ENCODE data around the gene PPIL1.
"Not testable (repeated sequence)": the region's sequence is repeated elsewhere in the genome, so short reads cannot be mapped to it uniquely, and the experiment has no call there.

Gene PPIL1

GRCh38 chr6:36817847-36818246 lies 56.8 kb downstream of the PPIL1 start:
- Mint-ChIP-seq H3K4me1 (peaks cover 15% of the 10 kb centered on the region), H3K4me3 (no peak overlapping the region), H3K27me3 (peaks cover 49% of the 10 kb centered on the region), H3K9me3 (no peaks in the 10 kb centered on the region), H3K27ac (no peak overlapping the region), H3K36me3 (no peaks in the 10 kb centered on the region)
- CTCF ChIA-PET, result no interaction called here
- DNase-seq, result no peak

GRCh38 chr6:36817176-36817817 lies 57.3 kb downstream of the PPIL1 start:
- CTCF ChIA-PET, result no interaction called here
- peaks cover 48% of the 10 kb centered on the region for H3K27me3 Mint-ChIP-seq
- H3K4me1 Mint-ChIP-seq, result peaks cover 15% of the 10 kb centered on the region
- H3K4me3 Mint-ChIP-seq, result no peak overlapping the region
- no peaks in the 10 kb centered on the region for H3K36me3 Mint-ChIP-seq
- no peaks in the 10 kb centered on the region for H3K9me3 Mint-ChIP-seq
- no peak for DNase-seq
- H3K27ac Mint-ChIP-seq, result no peak overlapping the region

- CTCF ChIA-PET, result interaction anchor here (1.3 kb wide), 1 partner anchor 34 kb away, joined by 3 read pairs; no protein-coding TSS in a partner anchor
- Mint-ChIP-seq H3K27ac (no peak overlapping the region), H3K36me3 (no peaks in the 10 kb centered on the region), H3K4me1 (peaks cover 5% of the 10 kb centered on the region), H3K9me3 (no peaks in the 10 kb centered on the region), H3K4me3 (no peak overlapping the region), H3K27me3 (peaks cover 40% of the 10 kb centered on the region)
- DNase-seq, result no peak
Observed at GRCh38 chr6:36815962-36816735, 58.5 kb downstream of the PPIL1 start.

- H3K4me3 Mint-ChIP-seq, result no peak overlapping the region
- CTCF ChIA-PET, result no interaction called here
- H3K36me3 Mint-ChIP-seq, result no peaks in the 10 kb centered on the region
- H3K27me3 Mint-ChIP-seq, result peaks cover 47% of the 10 kb centered on the region
- no peaks in the 10 kb centered on the region for H3K4me1 Mint-ChIP-seq
- DNase-seq, result no peak
- no peaks in the 10 kb centered on the region for H3K9me3 Mint-ChIP-seq
- H3K27ac Mint-ChIP-seq, result no peak overlapping the region
Observed at GRCh38 chr6:36814249-36814648, 60.4 kb downstream of the PPIL1 start.

- CTCF ChIA-PET, result interaction anchor here (1.4 kb wide), 1 partner anchor 13 kb away, joined by 3 read pairs; no protein-coding TSS in a partner anchor
- H3K9me3 Mint-ChIP-seq, result no peaks in the 10 kb centered on the region
- no peaks in the 10 kb centered on the region for H3K4me1 Mint-ChIP-seq
- H3K27ac Mint-ChIP-seq, result no peak overlapping the region
- H3K4me3 Mint-ChIP-seq, result no peak overlapping the region
- no peak for DNase-seq
- no peaks in the 10 kb centered on the region for H3K36me3 Mint-ChIP-seq
- H3K27me3 Mint-ChIP-seq, result peaks cover 51% of the 10 kb centered on the region
Observed at GRCh38 chr6:36813526-36813925, 61.1 kb downstream of the PPIL1 start.

GRCh38 chr6:36813047-36813446 lies 61.6 kb downstream of the PPIL1 start:
- not testable (repeated sequence) for H3K36me3 Mint-ChIP-seq, H3K9me3 Mint-ChIP-seq, H3K4me3 Mint-ChIP-seq, DNase-seq, H3K27ac Mint-ChIP-seq, H3K4me1 Mint-ChIP-seq
- H3K27me3 Mint-ChIP-seq, result peaks cover 56% of the 10 kb centered on the region
- CTCF ChIA-PET, result interaction anchor here (1.4 kb wide), 1 partner anchor 13 kb away, joined by 3 read pairs; no protein-coding TSS in a partner anchor

- H3K27ac Mint-ChIP-seq, result no peak overlapping the region
- H3K4me3 Mint-ChIP-seq, result no peak overlapping the region
- H3K27me3 Mint-ChIP-seq, result peaks cover 57% of the 10 kb centered on the region
- H3K9me3 Mint-ChIP-seq, result no peaks in the 10 kb centered on the region
- H3K36me3 Mint-ChIP-seq, result no peaks in the 10 kb centered on the region
- no peaks in the 10 kb centered on the region for H3K4me1 Mint-ChIP-seq
- no peak for DNase-seq
- CTCF ChIA-PET, result interaction anchor here (1.1 to 3.1 kb wide), 8 partner anchors 19 to 50 kb away, joined by 3 to 9 read pairs (median 4); no protein-coding TSS in a partner anchor
Observed at GRCh38 chr6:36809941-36810803, 64.4 kb downstream of the PPIL1 start.

- no peak for DNase-seq
- Mint-ChIP-seq H3K4me3 (no peak overlapping the region), H3K36me3 (no peaks in the 10 kb centered on the region), H3K27ac (no peak overlapping the region), H3K27me3 (peaks cover 58% of the 10 kb centered on the region), H3K9me3 (no peaks in the 10 kb centered on the region), H3K4me1 (no peaks in the 10 kb centered on the region)
- CTCF ChIA-PET, result interaction anchor here (1.7 to 3.1 kb wide), 2 partner anchors 40 to 43 kb away, joined by 3 to 9 read pairs; no protein-coding TSS in a partner anchor
Observed at GRCh38 chr6:36809156-36809555, 65.4 kb downstream of the PPIL1 start.

- Mint-ChIP-seq H3K27ac (no peak overlapping the region), H3K27me3 (peaks cover 59% of the 10 kb centered on the region), H3K4me1 (no peaks in the 10 kb centered on the region), H3K9me3 (no peaks in the 10 kb centered on the region), H3K4me3 (no peak overlapping the region), H3K36me3 (no peaks in the 10 kb centered on the region)
- CTCF ChIA-PET, result interaction anchor here (3.1 kb wide), 1 partner anchor 43 kb away, joined by 9 read pairs; no protein-coding TSS in a partner anchor
- DNase-seq, result no peak
Observed at GRCh38 chr6:36808634-36809033, 66.0 kb downstream of the PPIL1 start.

GRCh38 chr6:36807750-36808149 lies 66.9 kb downstream of the PPIL1 start:
- H3K27ac Mint-ChIP-seq, result no peak overlapping the region
- H3K4me1 Mint-ChIP-seq, result no peaks in the 10 kb centered on the region
- DNase-seq, result no peak
- CTCF ChIA-PET, result interaction anchor here (3.1 kb wide), 1 partner anchor 44 kb away, joined by 9 read pairs; no protein-coding TSS in a partner anchor
- no peak overlapping the region for H3K4me3 Mint-ChIP-seq
- no peaks in the 10 kb centered on the region for H3K9me3 Mint-ChIP-seq
- H3K36me3 Mint-ChIP-seq, result no peaks in the 10 kb centered on the region
- peaks cover 59% of the 10 kb centered on the region for H3K27me3 Mint-ChIP-seq

- Mint-ChIP-seq H3K4me1 (no peaks in the 10 kb centered on the region), H3K36me3 (no peaks in the 10 kb centered on the region), H3K27me3 (peaks cover 59% of the 10 kb centered on the region), H3K4me3 (no peak overlapping the region), H3K9me3 (no peaks in the 10 kb centered on the region), H3K27ac (no peak overlapping the region)
- CTCF ChIA-PET, result interaction anchor here (0.5 to 3.1 kb wide), 2 partner anchors 45 to 211 kb away, joined by 3 to 9 read pairs; no protein-coding TSS in a partner anchor
- DNase-seq, result no peak
Observed at GRCh38 chr6:36807143-36807542, 67.5 kb downstream of the PPIL1 start.

- no peak overlapping the region for H3K4me3 Mint-ChIP-seq
- no peak overlapping the region for H3K27ac Mint-ChIP-seq
- H3K27me3 Mint-ChIP-seq, result peaks cover 56% of the 10 kb centered on the region
- H3K9me3 Mint-ChIP-seq, result no peaks in the 10 kb centered on the region
- H3K4me1 Mint-ChIP-seq, result no peaks in the 10 kb centered on the region
- CTCF ChIA-PET, result interaction anchor here (1.0 kb wide), 1 partner anchor 23 kb away, joined by 4 read pairs; no protein-coding TSS in a partner anchor
- no peak for DNase-seq
- H3K36me3 Mint-ChIP-seq, result no peaks in the 10 kb centered on the region
Observed at GRCh38 chr6:36805917-36806316, 68.7 kb downstream of the PPIL1 start.

GRCh38 chr6:36805096-36805797 lies 69.4 kb downstream of the PPIL1 start:
- CTCF ChIA-PET, result interaction anchor here (1.0 kb wide), 1 partner anchor 23 kb away, joined by 4 read pairs; no protein-coding TSS in a partner anchor
- no peaks in the 10 kb centered on the region for H3K4me1 Mint-ChIP-seq
- peaks cover 56% of the 10 kb centered on the region for H3K27me3 Mint-ChIP-seq
- H3K36me3 Mint-ChIP-seq, result no peaks in the 10 kb centered on the region
- no peak for DNase-seq
- H3K9me3 Mint-ChIP-seq, result no peaks in the 10 kb centered on the region
- no peak overlapping the region for H3K27ac Mint-ChIP-seq
- no peak overlapping the region for H3K4me3 Mint-ChIP-seq
